ENCODE data around the gene ASIC1. TPM values are rescaled to one million over a fixed set of nuclear protein-coding genes. Genes with fewer than 3 reads are reported as not detected.
A peak's percentile ranks its signal among the peaks of the same experiment; 100 is the strongest.

ASIC1 gene
- total and polyA plus RNA-seq, 2 of the 13 experiments (the other 11 are each of a cell fraction or from before 2014, with no cell fraction given): 0.44 to 1.5 TPM

DNA sequence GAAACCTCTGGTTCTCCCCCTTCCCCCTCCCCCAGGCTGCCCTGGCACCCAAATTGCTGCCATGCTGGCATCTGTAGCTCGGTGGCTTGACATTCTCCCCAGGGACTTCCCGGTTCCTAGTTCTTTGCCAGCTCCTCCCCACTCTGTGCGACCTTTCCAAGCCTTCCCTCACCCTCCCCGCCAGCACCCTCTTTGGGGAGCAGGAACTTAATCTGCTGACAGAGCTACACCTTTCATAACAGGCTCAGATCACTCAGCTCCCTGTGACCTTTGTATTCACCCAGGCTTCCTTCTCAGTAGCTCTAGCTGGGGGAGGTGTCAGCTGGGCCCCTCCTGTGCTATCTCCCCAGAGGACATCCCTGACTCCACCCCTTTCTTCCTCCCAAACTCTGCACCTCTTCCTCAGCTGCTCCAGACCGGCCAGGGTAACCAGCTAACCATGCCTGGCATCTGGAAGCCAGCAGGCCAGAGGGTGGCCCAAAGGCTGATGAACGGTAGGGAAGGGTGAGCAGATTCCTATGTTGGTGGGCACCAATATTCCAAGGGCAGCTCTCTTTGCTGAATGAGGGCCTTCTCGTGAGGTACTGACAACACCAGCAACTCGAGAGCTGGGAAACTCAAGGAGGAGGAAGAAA, 52.8 kb downstream of the ASIC1 start (continued):
- peak; percentile 55; the same call in 1 of the 2 replicates for TF ChIP-seq MAFF (IDR thresholded peaks at IDR 0.05; ENCODE audit: low read depth, low read length)
- TF ChIP-seq, protein P1, sequence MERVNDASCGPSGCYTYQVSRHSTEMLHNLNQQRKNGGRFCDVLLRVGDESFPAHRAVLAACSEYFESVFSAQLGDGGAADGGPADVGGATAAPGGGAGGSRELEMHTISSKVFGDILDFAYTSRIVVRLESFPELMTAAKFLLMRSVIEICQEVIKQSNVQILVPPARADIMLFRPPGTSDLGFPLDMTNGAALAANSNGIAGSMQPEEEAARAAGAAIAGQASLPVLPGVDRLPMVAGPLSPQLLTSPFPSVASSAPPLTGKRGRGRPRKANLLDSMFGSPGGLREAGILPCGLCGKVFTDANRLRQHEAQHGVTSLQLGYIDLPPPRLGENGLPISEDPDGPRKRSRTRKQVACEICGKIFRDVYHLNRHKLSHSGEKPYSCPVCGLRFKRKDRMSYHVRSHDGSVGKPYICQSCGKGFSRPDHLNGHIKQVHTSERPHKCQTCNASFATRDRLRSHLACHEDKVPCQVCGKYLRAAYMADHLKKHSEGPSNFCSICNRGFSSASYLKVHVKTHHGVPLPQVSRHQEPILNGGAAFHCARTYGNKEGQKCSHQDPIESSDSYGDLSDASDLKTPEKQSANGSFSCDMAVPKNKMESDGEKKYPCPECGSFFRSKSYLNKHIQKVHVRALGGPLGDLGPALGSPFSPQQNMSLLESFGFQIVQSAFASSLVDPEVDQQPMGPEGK (CRISPR knock-in tag; IDR thresholded peaks at IDR 0.05): peak; percentile 98
- TF ChIP-seq MTERF4 (CRISPR knock-in tag; IDR thresholded peaks at IDR 0.05): no peak
- peak; percentile 35; the same call in 1 of the 2 replicates for TF ChIP-seq RXRB (CRISPR knock-in tag; IDR thresholded peaks at IDR 0.05; ENCODE audit: borderline replicate concordance)
- TF ChIP-seq, protein P2, sequence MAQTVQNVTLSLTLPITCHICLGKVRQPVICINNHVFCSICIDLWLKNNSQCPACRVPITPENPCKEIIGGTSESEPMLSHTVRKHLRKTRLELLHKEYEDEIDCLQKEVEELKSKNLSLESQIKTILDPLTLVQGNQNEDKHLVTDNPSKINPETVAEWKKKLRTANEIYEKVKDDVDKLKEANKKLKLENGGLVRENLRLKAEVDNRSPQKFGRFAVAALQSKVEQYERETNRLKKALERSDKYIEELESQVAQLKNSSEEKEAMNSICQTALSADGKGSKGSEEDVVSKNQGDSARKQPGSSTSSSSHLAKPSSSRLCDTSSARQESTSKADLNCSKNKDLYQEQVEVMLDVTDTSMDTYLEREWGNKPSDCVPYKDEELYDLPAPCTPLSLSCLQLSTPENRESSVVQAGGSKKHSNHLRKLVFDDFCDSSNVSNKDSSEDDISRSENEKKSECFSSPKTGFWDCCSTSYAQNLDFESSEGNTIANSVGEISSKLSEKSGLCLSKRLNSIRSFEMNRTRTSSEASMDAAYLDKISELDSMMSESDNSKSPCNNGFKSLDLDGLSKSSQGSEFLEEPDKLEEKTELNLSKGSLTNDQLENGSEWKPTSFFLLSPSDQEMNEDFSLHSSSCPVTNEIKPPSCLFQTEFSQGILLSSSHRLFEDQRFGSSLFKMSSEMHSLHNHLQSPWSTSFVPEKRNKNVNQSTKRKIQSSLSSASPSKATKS (CRISPR knock-in tag; IDR thresholded peaks at IDR 0.05): no peak
- peak; percentile 51; the same call in 1 of the 2 replicates for TF ChIP-seq SALL1 (CRISPR knock-in tag; IDR thresholded peaks at IDR 0.05)
- 0 out of 2 replicates have a peak, but pooled peaks have one; percentile 12 for TF ChIP-seq ZNF546 (CRISPR knock-in tag; conservative IDR thresholded peaks at IDR 0.05)
- TF ChIP-seq ZNF883 (CRISPR knock-in tag; IDR thresholded peaks at IDR 0.05; ENCODE audit: not compliant biosample characterization): no peak
- peak; percentile 54 for TF ChIP-seq RFX5 (IDR thresholded peaks at IDR 0.05; ENCODE audit: low read depth, low read length)
- no peak for TF ChIP-seq ZXDC (CRISPR knock-in tag; IDR thresholded peaks at IDR 0.05)
- TF ChIP-seq ZNF550 (CRISPR knock-in tag; IDR thresholded peaks at IDR 0.05; ENCODE audit: borderline replicate concordance): no peak
- TF ChIP-seq, protein P3, sequence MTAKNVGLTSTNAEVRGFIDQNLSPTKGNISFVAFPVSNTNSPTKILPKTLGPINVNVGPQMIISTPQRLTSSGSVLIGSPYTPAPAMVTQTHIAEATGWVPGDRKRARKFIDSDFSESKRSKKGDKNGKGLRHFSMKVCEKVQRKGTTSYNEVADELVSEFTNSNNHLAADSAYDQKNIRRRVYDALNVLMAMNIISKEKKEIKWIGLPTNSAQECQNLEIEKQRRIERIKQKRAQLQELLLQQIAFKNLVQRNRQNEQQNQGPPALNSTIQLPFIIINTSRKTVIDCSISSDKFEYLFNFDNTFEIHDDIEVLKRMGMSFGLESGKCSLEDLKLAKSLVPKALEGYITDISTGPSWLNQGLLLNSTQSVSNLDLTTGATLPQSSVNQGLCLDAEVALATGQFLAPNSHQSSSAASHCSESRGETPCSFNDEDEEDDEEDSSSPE (CRISPR knock-in tag; IDR thresholded peaks at IDR 0.05): no peak
- 0 out of 2 replicates have a peak, but pooled peaks have one; percentile 13 for TF ChIP-seq SIX1 (CRISPR knock-in tag; IDR thresholded peaks at IDR 0.05; ENCODE audit: borderline replicate concordance)
- no peak for TF ChIP-seq HOXA9 (CRISPR knock-in tag; IDR thresholded peaks at IDR 0.05; ENCODE audit: borderline replicate concordance)
- peak; percentile 47; the same call in 1 of the 2 replicates for TF ChIP-seq CREM (IDR thresholded peaks at IDR 0.05)
- TF ChIP-seq CREM (CRISPR knock-in tag; IDR thresholded peaks at IDR 0.05): no peak
- TF ChIP-seq ZC3H13 (CRISPR knock-in tag; IDR thresholded peaks at IDR 0.05): no peak; the same call in 1 of the 2 replicates
- no peak for TF ChIP-seq JDP2 (CRISPR knock-in tag; IDR thresholded peaks at IDR 0.05; ENCODE audit: borderline replicate concordance)
- peak; percentile 18 for TF ChIP-seq ASH2L (IDR thresholded peaks at IDR 0.05; ENCODE audit: insufficient read length, low read depth, low read length)
- no peak for TF ChIP-seq NONO (IDR thresholded peaks at IDR 0.05)
- TF ChIP-seq NONO (CRISPR knock-in tag; conservative IDR thresholded peaks at IDR 0.05): peak; percentile 50; the same call in 1 of the 2 replicates

Data from HepG2 (cell line).